ENCODE results near the gene TMEM248.
"Not testable (repeated sequence)": the region's sequence is repeated elsewhere in the genome, so short reads cannot be mapped to it uniquely, and the experiment has no call there.

The TMEM248 gene

DNA sequence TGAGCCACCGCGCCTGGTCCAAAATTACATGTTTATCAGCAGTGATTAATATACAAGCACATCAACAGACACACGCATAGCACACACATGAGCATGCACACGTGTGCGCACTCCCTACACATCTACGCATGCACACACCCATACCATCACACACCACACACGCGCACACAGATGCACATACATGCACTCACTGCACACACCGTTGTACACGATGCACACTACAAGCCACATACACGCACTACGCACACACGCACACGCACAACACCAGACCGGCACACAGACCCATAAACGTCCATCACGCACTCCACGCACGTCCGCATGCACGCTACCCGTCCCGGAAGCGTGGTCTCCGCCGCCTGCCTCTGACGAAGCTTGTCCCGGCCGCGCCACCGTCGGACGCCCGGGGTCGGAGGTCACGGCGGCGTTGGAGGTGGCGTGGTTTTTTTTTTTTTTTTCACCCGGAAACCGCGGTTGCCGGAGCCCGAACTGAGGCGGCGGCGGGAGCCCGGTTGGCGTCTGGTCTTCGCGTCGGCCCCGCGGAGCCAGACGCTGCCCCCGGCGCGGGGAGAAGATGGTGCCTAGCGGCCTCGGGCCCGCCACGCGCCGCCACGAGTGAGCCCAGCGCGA lies at the start of gene TMEM248:
Gene TMEM248, plus strand, starts transcription at position 457 of the 627 bp plus-strand sequence. CDS start 20,641 bp downstream, outside the sequence.
- peaks cover 3% of the 10 kb centered on the region; the same call in 1 of the 2 replicates for H3K4me1 ChIP-seq (ENCODE audit: insufficient read depth, low read length)
- H3K9ac ChIP-seq (ENCODE audit: low read depth, low read length) = peak within 1 kb of the TSS; percentile 56

DNA sequence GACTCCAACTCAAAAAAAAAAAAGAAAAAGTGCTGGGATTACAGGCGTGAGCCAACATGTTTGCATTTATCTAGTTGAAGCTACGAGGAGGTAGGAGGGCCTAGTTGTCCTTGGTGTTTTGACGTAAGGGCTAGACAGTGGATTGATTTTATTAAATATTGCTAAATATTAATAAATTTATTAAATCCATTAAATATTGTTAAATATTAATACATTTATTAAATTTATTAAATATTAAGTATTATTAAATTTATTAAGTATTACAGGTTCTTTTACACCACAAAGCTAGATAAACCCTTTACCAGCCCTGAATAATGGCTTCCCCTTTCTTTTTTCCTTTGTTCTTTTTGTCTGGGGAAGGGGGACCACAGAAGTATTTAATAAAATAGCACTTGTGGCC lies 47.5 kb upstream of the TMEM248 start:
- Histone ChIP-seq H3K9me3 (ENCODE audit: control insufficient read depth, insufficient read depth, low read length) (no peaks in the 10 kb centered on the region), H3K4me1 (ENCODE audit: insufficient read depth, low read length) (no peaks in the 10 kb centered on the region), H3K36me3 (ENCODE audit: insufficient read depth, low read length) (no peaks in the 10 kb centered on the region), H3K9ac (ENCODE audit: low read depth, low read length) (no peak overlapping the region)

More for the DNA sequence above, at the start of gene TMEM248:
- no peaks in the 10 kb centered on the region for H3K9me3 ChIP-seq (ENCODE audit: control insufficient read depth, insufficient read depth, low read length)
- no peaks in the 10 kb centered on the region for H3K36me3 ChIP-seq (ENCODE audit: insufficient read depth, low read length)

- no peak overlapping the region for H3K9ac ChIP-seq (ENCODE audit: low read depth, low read length)
- no peaks in the 10 kb centered on the region for H3K9me3 ChIP-seq (ENCODE audit: control insufficient read depth, insufficient read depth, low read length)
- H3K4me1 ChIP-seq (ENCODE audit: insufficient read depth, low read length) = no peaks in the 10 kb centered on the region
- peaks cover 3% of the 10 kb centered on the region; the same call in 1 of the 2 replicates for H3K36me3 ChIP-seq (ENCODE audit: insufficient read depth, low read length)
Observed at GRCh38 chr7:66877577-66878300, 43.3 kb upstream of the TMEM248 start.

DNA sequence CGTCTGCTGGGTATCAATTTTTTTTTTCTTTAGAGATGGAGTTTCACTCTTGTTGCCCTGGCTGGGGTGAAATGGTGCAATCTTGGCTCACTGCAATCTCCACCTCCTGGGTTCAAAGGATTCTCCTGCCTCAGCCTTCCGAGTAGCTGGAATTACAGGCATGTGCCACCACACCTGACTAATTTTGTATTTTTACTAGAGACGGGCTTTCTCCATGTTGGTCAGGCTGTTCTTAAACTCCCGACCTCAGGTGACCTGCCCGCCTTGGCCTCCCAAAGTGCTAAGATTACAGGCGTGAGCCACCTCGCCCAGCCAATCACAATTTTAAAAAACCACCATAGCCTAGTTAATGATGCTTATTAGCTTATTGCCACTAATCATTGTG lies 42.7 kb upstream of the TMEM248 start:
- H3K9me3 ChIP-seq (ENCODE audit: control insufficient read depth, insufficient read depth, low read length); H3K9ac ChIP-seq (ENCODE audit: low read depth, low read length); H3K36me3 ChIP-seq (ENCODE audit: insufficient read depth, low read length); H3K4me1 ChIP-seq (ENCODE audit: insufficient read depth, low read length): not testable (repeated sequence)

GRCh38 chr7:66880053-66880452 lies 41.0 kb upstream of the TMEM248 start:
- no peaks in the 10 kb centered on the region for H3K4me1 ChIP-seq (ENCODE audit: insufficient read depth, low read length)
- peaks cover 6% of the 10 kb centered on the region; the same call in 1 of the 2 replicates for H3K36me3 ChIP-seq (ENCODE audit: insufficient read depth, low read length)

GRCh38 chr7:66880577-66880976 lies 40.4 kb upstream of the TMEM248 start:
- not testable (repeated sequence) for H3K4me1 ChIP-seq (ENCODE audit: insufficient read depth, low read length); H3K9me3 ChIP-seq (ENCODE audit: control insufficient read depth, insufficient read depth, low read length); H3K9ac ChIP-seq (ENCODE audit: low read depth, low read length); H3K36me3 ChIP-seq (ENCODE audit: insufficient read depth, low read length)

More at GRCh38 chr7:66880053-66880452, 41.0 kb upstream of the TMEM248 start:
- H3K9ac ChIP-seq (ENCODE audit: low read depth, low read length) = no peak overlapping the region
- no peaks in the 10 kb centered on the region for H3K9me3 ChIP-seq (ENCODE audit: control insufficient read depth, insufficient read depth, low read length)

DNA sequence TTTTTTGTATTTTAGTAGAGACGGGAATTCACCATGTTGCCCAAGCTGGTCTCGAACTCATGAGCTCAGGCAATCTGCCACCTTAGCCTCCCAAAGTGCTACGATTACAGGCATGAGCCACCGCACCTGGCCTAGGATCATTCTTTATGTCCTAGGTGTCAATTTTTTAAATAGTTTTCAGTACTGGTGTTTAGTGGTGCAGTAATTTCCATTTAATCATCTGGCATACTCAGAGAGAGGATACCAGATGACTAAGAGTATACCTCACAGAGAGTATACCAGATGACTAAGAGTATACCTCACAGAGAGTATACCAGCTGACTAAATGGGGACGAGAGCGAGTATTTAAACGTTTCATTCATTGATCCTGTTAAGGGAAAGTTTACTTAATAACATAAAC lies 37.3 kb upstream of the TMEM248 start:
- peaks cover 6% of the 10 kb centered on the region; the same call in 1 of the 2 replicates for H3K36me3 ChIP-seq (ENCODE audit: insufficient read depth, low read length)
- no peak overlapping the region for H3K9ac ChIP-seq (ENCODE audit: low read depth, low read length)
- H3K9me3 ChIP-seq (ENCODE audit: control insufficient read depth, insufficient read depth, low read length) = no peaks in the 10 kb centered on the region
- no peaks in the 10 kb centered on the region for H3K4me1 ChIP-seq (ENCODE audit: insufficient read depth, low read length)

- H3K4me1 ChIP-seq (ENCODE audit: insufficient read depth, low read length); H3K9me3 ChIP-seq (ENCODE audit: control insufficient read depth, insufficient read depth, low read length); H3K9ac ChIP-seq (ENCODE audit: low read depth, low read length); H3K36me3 ChIP-seq (ENCODE audit: insufficient read depth, low read length): not testable (repeated sequence)
Observed at GRCh38 chr7:66884556-66884955, 36.5 kb upstream of the TMEM248 start.

GRCh38 chr7:66886152-66886551 lies 34.9 kb upstream of the TMEM248 start:
- H3K9ac ChIP-seq (ENCODE audit: low read depth, low read length) = no peak overlapping the region
- H3K4me1 ChIP-seq (ENCODE audit: insufficient read depth, low read length) = no peaks in the 10 kb centered on the region
- no peaks in the 10 kb centered on the region for H3K9me3 ChIP-seq (ENCODE audit: control insufficient read depth, insufficient read depth, low read length)
- H3K36me3 ChIP-seq (ENCODE audit: insufficient read depth, low read length) = peaks cover 5% of the 10 kb centered on the region; the same call in 1 of the 2 replicates

- H3K9ac ChIP-seq (ENCODE audit: low read depth, low read length); H3K4me1 ChIP-seq (ENCODE audit: insufficient read depth, low read length); H3K36me3 ChIP-seq (ENCODE audit: insufficient read depth, low read length); H3K9me3 ChIP-seq (ENCODE audit: control insufficient read depth, insufficient read depth, low read length): not testable (repeated sequence)
Observed at GRCh38 chr7:66888223-66888622, 32.8 kb upstream of the TMEM248 start.

GRCh38 chr7:66894463-66895080 lies 26.5 kb upstream of the TMEM248 start:
- Histone ChIP-seq H3K36me3 (ENCODE audit: insufficient read depth, low read length) (peaks cover 4% of the 10 kb centered on the region; the same call in 1 of the 2 replicates), H3K9me3 (ENCODE audit: control insufficient read depth, insufficient read depth, low read length) (no peaks in the 10 kb centered on the region), H3K9ac (ENCODE audit: low read depth, low read length) (no peak overlapping the region), H3K4me1 (ENCODE audit: insufficient read depth, low read length) (no peaks in the 10 kb centered on the region)

DNA sequence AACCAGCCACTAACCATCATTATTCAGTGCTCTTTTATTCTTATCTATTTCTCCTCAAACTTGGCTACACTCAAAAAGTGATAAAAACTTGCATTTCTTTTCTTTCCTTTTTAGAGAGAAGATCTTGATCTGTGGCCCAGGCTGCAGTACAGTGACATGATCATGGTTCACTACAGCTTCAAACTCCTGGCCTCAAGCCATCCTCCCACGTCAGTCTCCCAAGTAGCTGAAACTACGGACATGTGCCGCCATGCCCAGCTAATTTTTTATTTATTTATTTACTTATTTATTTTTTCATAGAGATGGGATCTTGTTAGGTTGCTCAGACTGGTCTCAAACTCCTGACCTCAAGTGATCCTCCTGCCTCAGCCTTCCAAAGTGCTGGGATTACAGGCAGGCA lies 24.6 kb upstream of the TMEM248 start:
- Histone ChIP-seq H3K36me3 (ENCODE audit: insufficient read depth, low read length) (peaks cover 4% of the 10 kb centered on the region; the same call in 1 of the 2 replicates), H3K9me3 (ENCODE audit: control insufficient read depth, insufficient read depth, low read length) (no peaks in the 10 kb centered on the region), H3K9ac (ENCODE audit: low read depth, low read length) (no peak overlapping the region), H3K4me1 (ENCODE audit: insufficient read depth, low read length) (no peaks in the 10 kb centered on the region)

DNA sequence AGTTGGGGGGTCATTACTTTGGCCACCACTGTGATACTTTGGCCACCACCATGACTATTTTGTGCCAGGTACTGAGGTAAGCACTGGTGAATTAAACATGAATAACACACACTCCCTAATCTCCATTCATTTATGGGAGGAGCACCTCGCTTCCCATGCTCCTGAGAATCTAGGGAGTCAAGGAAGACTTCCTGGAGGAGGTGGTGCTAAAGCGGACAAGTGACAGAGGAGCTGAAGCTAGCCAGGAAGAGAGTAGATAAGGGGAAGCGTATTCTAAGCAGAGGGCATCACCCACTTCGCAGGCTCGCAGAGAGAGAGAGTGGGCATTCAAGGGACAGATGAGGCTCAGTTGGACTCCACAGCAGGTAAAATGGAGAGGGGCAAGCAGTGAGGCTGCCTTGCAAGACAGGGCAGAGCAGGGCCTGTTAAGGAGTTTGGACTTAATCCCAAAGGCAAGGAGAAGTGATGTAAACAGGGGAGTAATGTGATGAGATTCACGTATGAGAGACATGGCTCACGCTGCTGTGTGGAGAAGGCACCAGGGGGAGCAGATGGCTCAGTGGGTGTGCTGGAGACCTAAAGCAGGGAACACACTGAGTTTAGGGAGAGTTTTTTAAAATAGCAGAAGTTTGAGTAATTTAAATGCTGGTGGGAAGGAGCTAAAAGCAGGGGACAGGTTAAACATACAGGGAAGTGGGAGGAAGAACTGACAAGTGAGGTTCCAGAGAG lies 21.3 kb upstream of the TMEM248 start:
- Histone ChIP-seq H3K9me3 (ENCODE audit: control insufficient read depth, insufficient read depth, low read length) (no peaks in the 10 kb centered on the region), H3K36me3 (ENCODE audit: insufficient read depth, low read length) (peaks cover 4% of the 10 kb centered on the region; the same call in 1 of the 2 replicates), H3K4me1 (ENCODE audit: insufficient read depth, low read length) (no peaks in the 10 kb centered on the region), H3K9ac (ENCODE audit: low read depth, low read length) (no peak overlapping the region)
